Stomach (tissue), 9 donors: Measurements from ENCODE around the gene MRPL2. TPM values are rescaled to one million over a fixed set of nuclear protein-coding genes. Genes with fewer than 3 reads are reported as not detected.

ENCODE experiments used
- DNase-seq, 2 donors: peaks; one replicate each; pipeline versions ENCODE4 v3.0.0 to v3.0.0-alpha.2; 2013 to 2019
- H3K27ac ChIP-seq, 5 donors: fragments of 200-600 bp in 4 of 5; sonication (generic) in 4 of 5; one replicate each; pipeline ENCODE4 v1.5.1; 2013 to 2019; ENCODE audit warnings: mild to moderate bottlenecking in 1 of 5, moderate library complexity in 1 of 5
- H3K27me3 ChIP-seq, 3 donors: fragments of 200-600 bp; sonication (generic); one replicate each; pipeline ENCODE4 v1.5.1; 2017 to 2019; ENCODE audit warnings: mixed run types in 1 of 3
- H3K36me3 ChIP-seq, 4 donors: fragments of 200-600 bp; sonication (generic); 1 replicate in 3 of 4; 2 replicates in 1 of 4; pipeline ENCODE4 v1.5.1; 2016 to 2019
- H3K4me1 ChIP-seq, 4 donors: fragments of 200-600 bp; sonication (generic); one replicate each; pipeline ENCODE4 v1.5.1; 2016 to 2019
- H3K4me3 ChIP-seq, 4 donors: fragments of 200-600 bp; sonication (generic) in 3 of 4; one replicate each; pipeline ENCODE4 v1.5.1; 2016 to 2019; ENCODE audit warnings: mild to moderate bottlenecking in 1 of 4
- H3K9me3 ChIP-seq, 4 donors: fragments of 200-600 bp; sonication (generic); one replicate each; pipeline ENCODE4 v1.5.1; 2016 to 2019
- CTCF ChIP-seq, 7 experiments: fragments of 450-650 bp in 4 of 7; fragments of 200-600 bp in 3 of 7; sonication (generic) in 3 of 7; IDR thresholded peaks; one replicate each; pipeline ENCODE4 v1.5.1; 2016 to 2019; ENCODE audit warnings: antibody characterized with exemption in 7 of 7, control low read depth in 2 of 7, mild to moderate bottlenecking in 1 of 7
- EP300 ChIP-seq: sonication (generic); formaldehyde crosslinking; IDR thresholded peaks from one replicate; pipeline ENCODE4 v1.6.1; 2017; ENCODE audit warnings: antibody characterized with exemption
- POLR2A ChIP-seq, 4 donors: fragments of 450-650 bp; IDR thresholded peaks; one replicate each; pipeline ENCODE4 v1.6.1; 2016; ENCODE audit warnings: antibody characterized with exemption in 4 of 4, control low read depth in 2 of 4, mild to moderate bottlenecking in 1 of 4, moderate library complexity in 1 of 4
- POLR2AphosphoS5 ChIP-seq, 3 donors: sonication (generic); formaldehyde crosslinking; IDR thresholded peaks; one replicate each; pipeline ENCODE4 v1.6.1; 2016; ENCODE audit warnings: antibody characterized with exemption in 3 of 3
- WGBS, 5 donors: extraction: QIAGEN DNeasy Blood & Tissue Kit in 3 of 5; methylation state at CpG; one replicate each; pipeline versions ENCODE4 v1.1.5 to v1.1.7; 2013 to 2018; 5-methylcytosine and 5-hydroxymethylcytosine counted together
- intact Hi-C: fragments of 100-400 bp; cut with DNase I; formaldehyde crosslinking; loops from one replicate; pipeline ENCODE4 v1.15.1; 2023; ENCODE audit warnings: low total_unique reads
- polyA plus RNA-seq, 3 donors: library from polyadenylated mRNA; stranded (reverse); fragments of 200-250 nt; gene quantifications; one replicate each; pipeline ENCODE4 v1.2.3, GENCODE V29; 2013
- total RNA-seq, 5 donors: library from RNA; depleted of rRNA; stranded (reverse); fragments of >200 nt; gene quantifications; one replicate each; pipeline versions ENCODE4 v1.1.0 to v1.2.3, GENCODE V29; 2014 to 2016
- donor health status: healthy with polysubstance abuse.
- donor health status: Bipolar disorder and iron deficiency.
- donor health status: healthy.

The MRPL2 gene
- total and polyA plus RNA-seq, 8 donors, result 3.5 to 74.8 (median 19.6) TPM

- peak; percentile 99 to 100 for DNase-seq
- no peaks in the 10 kb centered on the region for H3K9me3 ChIP-seq
- H3K4me3 ChIP-seq, result peak within 1 kb of the TSS; percentile 76 to 97 (median 86)
- H3K4me1 ChIP-seq, result peaks cover 36 to 61% (median 52%) of the 10 kb centered on the region in 4 donors
- TF ChIP-seq POLR2AphosphoS5 (IDR thresholded peaks at IDR 0.05), result peak; percentile 75 to 96 (median 84)
- no peak for TF ChIP-seq POLR2A (IDR thresholded peaks at IDR 0.05)
- H3K27me3 ChIP-seq, result no peaks in the 10 kb centered on the region
- peak within 1 kb of the TSS; percentile 68 to 87 (median 84) for H3K27ac ChIP-seq
- 0 to 1% (median 0%) methylated on average over 25 to 51 of the region's 51 CpGs for whole genome bisulfite sequencing, 5 donors
- intact Hi-C loops, result no loop called here
- peaks cover 32 to 61% (median 55%) of the 10 kb centered on the region in 4 donors for H3K36me3 ChIP-seq
These were observed 45.3 kb downstream of the MRPL2 start, which contains the start of the genes KLHDC3 and MEA1 for GRCh38 chr6:43013843-43014433. Gene KLHDC3 (plus strand): TSS chr6:43014249. CDS start chr6:43017193, 2,944 bp downstream. Gene MEA1 (minus strand): TSS chr6:43013946. CDS start chr6:43013813, 133 bp downstream.

DNA sequence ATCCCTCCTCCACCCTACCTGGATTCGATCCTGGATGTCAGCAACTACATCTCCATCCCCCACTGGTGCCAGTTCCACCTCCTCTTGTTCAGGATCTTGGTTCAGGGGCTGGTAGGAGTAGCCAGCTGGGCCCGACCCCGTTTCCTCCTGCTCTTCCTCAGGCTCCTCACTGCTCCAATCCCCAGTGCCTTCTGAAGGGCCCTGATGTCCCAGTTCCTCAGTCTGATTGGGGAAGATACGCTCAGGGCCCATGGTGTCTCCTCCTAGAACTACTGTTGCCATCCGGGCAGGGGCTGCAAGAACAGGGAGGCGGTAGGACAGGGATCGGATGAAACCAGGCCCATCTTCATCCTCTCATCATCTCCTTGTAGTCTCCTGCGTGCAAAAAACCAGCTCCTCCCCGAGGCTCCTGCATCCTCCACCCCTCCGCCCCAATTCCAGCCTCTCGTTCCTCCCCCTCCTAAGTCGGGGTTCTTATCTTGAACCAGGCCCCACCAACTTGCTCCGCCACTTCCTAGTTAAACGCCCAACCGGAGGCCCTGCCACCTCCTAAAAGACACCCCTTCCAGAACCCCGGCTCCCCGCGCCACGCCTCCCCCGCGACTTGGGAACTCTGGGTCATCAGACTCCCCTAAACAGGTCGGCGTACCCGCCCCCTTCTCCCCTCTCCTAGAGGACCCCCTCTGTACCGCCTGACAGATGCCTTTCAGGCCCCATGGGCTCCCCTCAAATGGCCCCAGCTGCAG, 46.0 kb downstream of the MRPL2 start:
- Histone ChIP-seq H3K27me3 (no peaks in the 10 kb centered on the region), H3K4me1 (peaks cover 36 to 60% (median 52%) of the 10 kb centered on the region in 4 donors), H3K36me3 (peaks cover 32 to 61% (median 55%) of the 10 kb centered on the region in 4 donors), H3K27ac (peak overlapping the region; percentile 47 to 87 (median 84)), H3K9me3 (no peaks in the 10 kb centered on the region), H3K4me3 (peak overlapping the region; percentile 76 to 97 (median 86))
- no peak for DNase-seq
- WGBS, 5 donors, result 2 to 4% (median 2%) methylated on average over 23 to 25 of the region's 25 CpGs
- intact Hi-C loops, result no loop called here
- TF ChIP-seq POLR2AphosphoS5 (IDR thresholded peaks at IDR 0.05) (no peak), POLR2A (IDR thresholded peaks at IDR 0.05) (no peak), CTCF (IDR thresholded peaks at IDR 0.05) (no peak), EP300 (no peak)

DNA sequence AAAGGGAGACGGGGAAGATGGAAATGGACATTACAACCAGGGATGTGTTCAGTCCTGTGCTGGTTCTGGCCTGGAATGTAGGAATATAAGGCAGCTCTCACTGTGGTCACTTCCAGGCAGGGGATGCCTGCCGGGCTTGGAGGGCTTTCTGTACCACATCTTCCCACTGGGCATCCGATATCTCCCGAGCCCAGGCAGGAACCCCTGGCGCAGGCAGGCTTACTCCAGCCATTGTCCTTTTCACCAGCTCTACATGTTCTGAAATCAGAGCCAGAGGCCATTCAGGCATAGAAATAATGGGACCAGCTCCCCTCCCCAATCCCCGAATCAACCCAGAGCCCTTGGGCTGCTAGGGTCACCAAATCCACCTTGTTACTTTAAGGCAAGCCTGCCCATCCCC, 46.9 kb downstream of the MRPL2 start:
- TF ChIP-seq POLR2A (IDR thresholded peaks at IDR 0.05) (no peak), POLR2AphosphoS5 (IDR thresholded peaks at IDR 0.05) (no peak), CTCF (IDR thresholded peaks at IDR 0.05) (no peak), EP300 (no peak)
- intact Hi-C loops, result no loop called here
- no peaks in the 10 kb centered on the region for H3K9me3 ChIP-seq
- peak overlapping the region in 2 of 5 donors; percentile 9 to 84 for H3K27ac ChIP-seq
- no peak for DNase-seq
- H3K4me3 ChIP-seq, result peak overlapping the region in 1 of 4 donors; percentile 97
- peaks cover 36 to 51% (median 50%) of the 10 kb centered on the region in 4 donors for H3K4me1 ChIP-seq
- no peaks in the 10 kb centered on the region for H3K27me3 ChIP-seq
- peaks cover 32 to 61% (median 55%) of the 10 kb centered on the region in 4 donors for H3K36me3 ChIP-seq
- 75 to 95% (median 87%) methylated on average over 6 of the region's 6 CpGs for WGBS, 5 donors

DNA sequence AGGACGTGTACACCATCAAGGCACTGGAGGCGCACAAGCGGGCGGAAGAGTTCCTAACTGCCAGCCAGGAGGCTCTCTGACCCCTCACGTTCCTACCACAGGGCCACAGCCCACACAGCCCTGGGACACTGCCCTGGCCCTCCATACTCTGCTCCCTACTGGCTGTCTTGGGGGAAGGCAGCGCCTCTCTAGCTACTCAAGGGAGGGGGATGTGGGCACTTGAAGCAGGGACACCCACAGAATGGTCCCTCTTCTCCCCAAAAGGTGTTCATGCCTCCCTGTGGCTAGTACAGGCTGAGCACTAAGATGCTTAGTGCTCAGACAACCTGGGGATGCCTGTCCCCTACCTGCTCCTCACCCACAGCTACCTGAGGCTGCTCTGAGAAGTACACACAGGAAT, 48.0 kb downstream of the MRPL2 start:
- peaks cover 44 to 63% (median 63%) of the 10 kb centered on the region in 4 donors for H3K36me3 ChIP-seq
- WGBS, 5 donors, result 74 to 84% (median 77%) methylated on average over 6 of the region's 6 CpGs
- intact Hi-C loops, result no loop called here

More for the DNA sequence above, 48.0 kb downstream of the MRPL2 start:
- H3K9me3 ChIP-seq, result no peaks in the 10 kb centered on the region
- H3K4me1 ChIP-seq, result peaks cover 26 to 39% (median 38%) of the 10 kb centered on the region in 4 donors
- H3K4me3 ChIP-seq, result no peak overlapping the region
- no peaks in the 10 kb centered on the region for H3K27me3 ChIP-seq
- H3K27ac ChIP-seq, result no peak overlapping the region
- TF ChIP-seq EP300, result no peak
- no peak for TF ChIP-seq CTCF (IDR thresholded peaks at IDR 0.05)
- TF ChIP-seq POLR2A (IDR thresholded peaks at IDR 0.05), result no peak
- no peak for TF ChIP-seq POLR2AphosphoS5 (IDR thresholded peaks at IDR 0.05)
- no peak for DNase-seq
